Peyer's patch (tissue), 4 donors: ENCODE results near the gene RAP1GAP. TPM values are rescaled to one million over a fixed set of nuclear protein-coding genes. Genes with fewer than 3 reads are reported as not detected.

Experiments used
- DNase-seq, 3 donors: peaks; one replicate each; pipeline ENCODE4 v3.0.0-alpha.2; 2017 to 2019
- H3K27ac ChIP-seq, 4 donors: fragments of 200-600 bp; sonication (generic); one replicate each; pipeline ENCODE4 v1.5.1; 2016 to 2019
- H3K27me3 ChIP-seq, 2 donors: fragments of 200-600 bp; sonication (generic); one replicate each; pipeline ENCODE4 v1.5.1; 2019
- H3K36me3 ChIP-seq, 3 donors: fragments of 200-600 bp; sonication (generic); one replicate each; pipeline ENCODE4 v1.5.1; 2016 to 2019
- H3K4me1 ChIP-seq, 4 donors: fragments of 200-600 bp; sonication (generic); one replicate each; pipeline ENCODE4 v1.5.1; 2016 to 2019
- H3K4me3 ChIP-seq, 4 donors: fragments of 200-600 bp; sonication (generic); 1 replicate in 3 of 4; 2 replicates in 1 of 4; pipeline ENCODE4 v1.5.1; 2016 to 2019; ENCODE audit warnings: mild to moderate bottlenecking in 1 of 4
- H3K9me3 ChIP-seq, 4 donors: fragments of 200-600 bp; sonication (generic); one replicate each; pipeline ENCODE4 v1.5.1; 2016 to 2019; ENCODE audit warnings: mild to moderate bottlenecking in 1 of 4
- CTCF ChIP-seq, 6 experiments: fragments of 450-650 bp in 4 of 6; fragments of 200-600 bp in 2 of 6; sonication (generic) in 1 of 6; IDR thresholded peaks; one replicate each; pipeline ENCODE4 v1.5.1; 2017 to 2019; ENCODE audit warnings: antibody characterized with exemption in 6 of 6, mild to moderate bottlenecking in 3 of 6, moderate library complexity in 1 of 6
- POLR2A ChIP-seq, 2 donors: fragments of 450-650 bp; IDR thresholded peaks; one replicate each; pipeline ENCODE4 v1.5.1; 2017; ENCODE audit warnings: antibody characterized with exemption in 2 of 2, mild to moderate bottlenecking in 2 of 2, moderate library complexity in 2 of 2
- total RNA-seq, 4 donors: library from RNA; depleted of rRNA; stranded (reverse); fragments of >200 nt; gene quantifications; one replicate each; pipeline ENCODE4 v1.1.0, GENCODE V29; 2016

RAP1GAP gene
- total RNA-seq, 4 donors from 2014 or later, result 32.2 to 65.3 (median 57.0) TPM

GRCh38 chr1:21644906-21645305 lies 24.3 kb downstream of the RAP1GAP start:
- TF ChIP-seq POLR2A (IDR thresholded peaks at IDR 0.05) (no peak), CTCF (IDR thresholded peaks at IDR 0.05) (no peak)
- DNase-seq, result no peak
- no peak overlapping the region for H3K4me3 ChIP-seq
- no peaks in the 10 kb centered on the region for H3K27me3 ChIP-seq
- H3K9me3 ChIP-seq, result no peaks in the 10 kb centered on the region
- H3K4me1 ChIP-seq, result peaks cover 0 to 6% (median 0%) of the 10 kb centered on the region in 4 donors
- no peaks in the 10 kb centered on the region for H3K36me3 ChIP-seq
- H3K27ac ChIP-seq, result no peak overlapping the region

GRCh38 chr1:21644348-21644747 lies 24.8 kb downstream of the RAP1GAP start:
- TF ChIP-seq CTCF (IDR thresholded peaks at IDR 0.05), result no peak
- no peak for TF ChIP-seq POLR2A (IDR thresholded peaks at IDR 0.05)
- Histone ChIP-seq H3K27me3 (no peaks in the 10 kb centered on the region), H3K36me3 (no peaks in the 10 kb centered on the region), H3K9me3 (no peaks in the 10 kb centered on the region), H3K4me3 (no peak overlapping the region), H3K27ac (no peak overlapping the region), H3K4me1 (peaks cover 0 to 11% (median 0%) of the 10 kb centered on the region in 4 donors)
- DNase-seq, result no peak

GRCh38 chr1:21643624-21644023 lies 25.5 kb downstream of the RAP1GAP start:
- no peak overlapping the region for H3K4me3 ChIP-seq
- peaks cover 0 to 14% (median 0%) of the 10 kb centered on the region in 4 donors for H3K4me1 ChIP-seq
- H3K9me3 ChIP-seq, result no peaks in the 10 kb centered on the region
- H3K27me3 ChIP-seq, result no peaks in the 10 kb centered on the region
- DNase-seq, result no peak
- TF ChIP-seq POLR2A (IDR thresholded peaks at IDR 0.05) (no peak), CTCF (IDR thresholded peaks at IDR 0.05) (no peak)
- no peak overlapping the region for H3K27ac ChIP-seq
- no peaks in the 10 kb centered on the region for H3K36me3 ChIP-seq

- Histone ChIP-seq H3K4me1 (peaks cover 0 to 17% (median 0%) of the 10 kb centered on the region in 4 donors), H3K27ac (no peak overlapping the region), H3K27me3 (no peaks in the 10 kb centered on the region), H3K4me3 (no peak overlapping the region), H3K9me3 (no peaks in the 10 kb centered on the region), H3K36me3 (no peaks in the 10 kb centered on the region)
- no peak for TF ChIP-seq CTCF (IDR thresholded peaks at IDR 0.05)
- no peak for TF ChIP-seq POLR2A (IDR thresholded peaks at IDR 0.05)
- no peak for DNase-seq
These were observed 27.0 kb downstream of the RAP1GAP start for GRCh38 chr1:21641967-21642739.

GRCh38 chr1:21641537-21641936 lies 27.6 kb downstream of the RAP1GAP start:
- no peaks in the 10 kb centered on the region for H3K9me3 ChIP-seq
- no peak overlapping the region for H3K4me3 ChIP-seq
- H3K27ac ChIP-seq, result no peak overlapping the region
- TF ChIP-seq CTCF (IDR thresholded peaks at IDR 0.05) (no peak), POLR2A (IDR thresholded peaks at IDR 0.05) (no peak)
- no peak for DNase-seq
- H3K4me1 ChIP-seq, result peaks cover 0 to 17% (median 0%) of the 10 kb centered on the region in 4 donors
- no peaks in the 10 kb centered on the region for H3K27me3 ChIP-seq
- no peaks in the 10 kb centered on the region for H3K36me3 ChIP-seq
